ENCODE measurements around the gene TP53I13. TPM values are rescaled to one million over a fixed set of nuclear protein-coding genes. Genes with fewer than 3 reads are reported as not detected.
"Not testable (repeated sequence)": the region's sequence is repeated elsewhere in the genome, so short reads cannot be mapped to it uniquely, and the experiment has no call there.

The TP53I13 gene
- total RNA-seq, 1 donor from 2014 or later, result 49.8 TPM

GRCh38 chr17:29557739-29558116 is 10.8 kb upstream of the TP53I13 start:
- H3K36me3 Mint-ChIP-seq (ENCODE audit: low read depth), result peaks cover 8% of the 10 kb centered on the region
- H3K27ac Mint-ChIP-seq (ENCODE audit: unreplicated experiment), result no peak overlapping the region
- no peaks in the 10 kb centered on the region for H3K27me3 Mint-ChIP-seq (ENCODE audit: low read depth)
- no peaks in the 10 kb centered on the region for H3K4me1 Mint-ChIP-seq (ENCODE audit: low read depth)
- no peaks in the 10 kb centered on the region for H3K9me3 Mint-ChIP-seq (ENCODE audit: low read depth)
- TF ChIP-seq CTCF (IDR thresholded peaks at IDR 0.05), result no peak
- H3K4me3 Mint-ChIP-seq (ENCODE audit: unreplicated experiment), result no peak overlapping the region
- no peak for DNase-seq (ENCODE audit: low spot score)

- H3K4me1 Mint-ChIP-seq (ENCODE audit: low read depth); H3K4me3 Mint-ChIP-seq (ENCODE audit: unreplicated experiment); H3K27me3 Mint-ChIP-seq (ENCODE audit: low read depth); H3K27ac Mint-ChIP-seq (ENCODE audit: unreplicated experiment); H3K9me3 Mint-ChIP-seq (ENCODE audit: low read depth); H3K36me3 Mint-ChIP-seq (ENCODE audit: low read depth); DNase-seq (ENCODE audit: low spot score): not testable (repeated sequence)
Observed at GRCh38 chr17:29558139-29558538, 10.4 kb upstream of the TP53I13 start.

GRCh38 chr17:29559640-29560039 is 8.9 kb upstream of the TP53I13 start:
- peaks cover 8% of the 10 kb centered on the region for H3K36me3 Mint-ChIP-seq (ENCODE audit: low read depth)
- H3K9me3 Mint-ChIP-seq (ENCODE audit: low read depth), result no peaks in the 10 kb centered on the region
- DNase-seq (ENCODE audit: low spot score), result no peak
- no peak overlapping the region for H3K27ac Mint-ChIP-seq (ENCODE audit: unreplicated experiment)
- no peak overlapping the region for H3K4me3 Mint-ChIP-seq (ENCODE audit: unreplicated experiment)
- no peaks in the 10 kb centered on the region for H3K27me3 Mint-ChIP-seq (ENCODE audit: low read depth)
- no peak for TF ChIP-seq CTCF (IDR thresholded peaks at IDR 0.05)
- H3K4me1 Mint-ChIP-seq (ENCODE audit: low read depth), result no peaks in the 10 kb centered on the region

GRCh38 chr17:29560316-29560715 is 8.2 kb upstream of the TP53I13 start:
- Mint-ChIP-seq H3K27ac (ENCODE audit: unreplicated experiment) (no peak overlapping the region), H3K4me1 (ENCODE audit: low read depth) (no peaks in the 10 kb centered on the region), H3K9me3 (ENCODE audit: low read depth) (no peaks in the 10 kb centered on the region), H3K27me3 (ENCODE audit: low read depth) (no peaks in the 10 kb centered on the region), H3K4me3 (ENCODE audit: unreplicated experiment) (no peak overlapping the region), H3K36me3 (ENCODE audit: low read depth) (peaks cover 8% of the 10 kb centered on the region)
- no peak for DNase-seq (ENCODE audit: low spot score)
- TF ChIP-seq CTCF (IDR thresholded peaks at IDR 0.05), result no peak

GRCh38 chr17:29561554-29562517 is 6.7 kb upstream of the TP53I13 start:
- DNase-seq (ENCODE audit: low spot score), result peak; percentile 59
- H3K27me3 Mint-ChIP-seq (ENCODE audit: low read depth), result no peaks in the 10 kb centered on the region
- TF ChIP-seq CTCF (IDR thresholded peaks at IDR 0.05), result no peak
- H3K36me3 Mint-ChIP-seq (ENCODE audit: low read depth), result peaks cover 8% of the 10 kb centered on the region
- H3K4me3 Mint-ChIP-seq (ENCODE audit: unreplicated experiment), result no peak overlapping the region
- H3K27ac Mint-ChIP-seq (ENCODE audit: unreplicated experiment), result no peak overlapping the region
- H3K9me3 Mint-ChIP-seq (ENCODE audit: low read depth), result no peaks in the 10 kb centered on the region
- H3K4me1 Mint-ChIP-seq (ENCODE audit: low read depth), result peaks cover 7% of the 10 kb centered on the region

GRCh38 chr17:29562615-29563014 is 5.9 kb upstream of the TP53I13 start:
- Mint-ChIP-seq H3K27me3 (ENCODE audit: low read depth) (no peaks in the 10 kb centered on the region), H3K4me3 (ENCODE audit: unreplicated experiment) (no peak overlapping the region), H3K27ac (ENCODE audit: unreplicated experiment) (no peak overlapping the region), H3K4me1 (ENCODE audit: low read depth) (peaks cover 7% of the 10 kb centered on the region), H3K9me3 (ENCODE audit: low read depth) (no peaks in the 10 kb centered on the region), H3K36me3 (ENCODE audit: low read depth) (peaks cover 8% of the 10 kb centered on the region)
- TF ChIP-seq CTCF (IDR thresholded peaks at IDR 0.05), result no peak
- DNase-seq (ENCODE audit: low spot score), result peak; percentile 60

Data from chondrocyte (in vitro differentiated cells).